Measurements from ENCODE around the gene CYTH4.

The CYTH4 gene

DNA sequence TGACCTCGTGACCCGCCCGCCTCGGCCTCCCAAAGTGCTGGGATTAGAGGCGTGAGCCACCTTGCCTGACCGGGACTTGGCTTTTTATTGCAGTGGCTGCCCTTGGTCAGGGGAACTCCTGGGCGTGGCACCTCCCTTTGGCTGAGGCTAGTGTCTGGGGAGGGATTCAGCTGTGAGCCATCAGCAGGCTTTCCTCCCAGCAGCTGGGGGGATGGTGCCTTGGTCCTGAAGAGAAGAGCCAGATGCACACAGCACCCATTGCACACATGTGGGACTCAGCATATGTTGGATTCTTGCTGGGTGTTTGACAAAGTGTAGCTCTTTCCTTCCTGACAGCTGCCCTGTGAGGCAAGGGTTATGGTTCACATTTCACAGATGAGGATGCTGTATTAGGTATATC lies 8.4 kb downstream of the CYTH4 start:
- no peak for DNase-seq (ENCODE audit: low read depth)

DNA sequence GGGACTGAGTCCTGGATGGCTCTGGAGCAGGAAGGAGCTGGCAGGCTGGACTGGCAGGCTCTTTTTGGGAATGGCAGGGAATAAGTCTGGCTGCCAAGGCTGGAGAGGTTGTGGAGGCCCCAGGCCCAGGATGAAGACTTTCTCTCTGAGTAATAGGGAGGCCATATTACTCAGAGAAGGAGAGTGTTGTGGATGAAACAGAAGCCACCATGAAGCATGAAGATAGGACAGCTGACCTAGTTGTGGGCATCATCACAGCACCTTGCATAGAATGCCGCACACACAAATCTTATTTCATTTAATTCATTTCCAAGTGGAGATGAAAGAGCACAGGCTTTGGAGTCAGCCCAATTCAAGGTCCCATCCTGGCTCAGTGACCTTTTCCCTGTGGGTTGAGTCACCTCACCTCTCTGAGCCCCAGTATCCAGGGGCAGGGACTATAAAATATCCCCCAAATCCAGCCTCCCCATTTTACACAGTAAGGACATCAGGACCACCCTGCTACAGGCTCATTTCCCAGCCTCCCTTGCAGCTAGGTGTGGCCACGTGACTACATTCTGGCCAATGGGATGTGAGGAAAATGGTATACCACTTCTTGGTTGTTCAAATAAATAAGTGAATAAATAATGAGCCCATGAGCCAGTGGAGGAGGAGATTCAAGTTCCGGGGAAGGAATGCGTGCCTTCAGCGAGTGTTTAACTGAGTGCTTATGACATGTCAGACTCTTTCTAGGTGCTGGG lies 9.4 kb downstream of the CYTH4 start:
- no peak for DNase-seq (ENCODE audit: low read depth)

DNA sequence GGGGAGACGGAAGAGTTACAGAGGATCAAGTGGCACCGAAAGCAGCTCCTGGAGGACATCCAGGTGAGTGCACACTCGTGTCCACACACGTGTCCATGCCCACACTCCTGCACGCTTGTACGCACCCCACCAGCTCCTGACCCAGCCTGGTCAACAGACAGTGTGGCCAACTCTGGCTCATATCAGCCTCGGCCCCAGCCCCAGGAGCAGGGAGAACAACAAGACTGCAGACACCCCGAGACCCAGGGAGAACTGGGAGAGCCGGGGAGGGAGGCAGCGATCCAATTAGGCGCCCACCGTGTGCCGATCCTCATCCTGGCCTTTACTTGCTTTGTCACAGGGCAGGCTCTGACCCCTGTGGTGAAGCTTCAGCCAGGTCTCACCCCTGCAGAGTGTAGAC lies 10.3 kb downstream of the CYTH4 start:
- DNase-seq (ENCODE audit: low read depth): no peak

GRCh38 chr22:37293172-37293571 lies 10.9 kb downstream of the CYTH4 start:
- DNase-seq (ENCODE audit: low read depth): no peak

GRCh38 chr22:37294747-37295146 lies 12.4 kb downstream of the CYTH4 start:
- no peak for DNase-seq (ENCODE audit: low read depth)

- no peak for DNase-seq (ENCODE audit: low read depth)
Observed at GRCh38 chr22:37295213-37295886, 13.0 kb downstream of the CYTH4 start.

- DNase-seq (ENCODE audit: low read depth): no peak
Observed at GRCh38 chr22:37295946-37296345, 13.6 kb downstream of the CYTH4 start.

DNA sequence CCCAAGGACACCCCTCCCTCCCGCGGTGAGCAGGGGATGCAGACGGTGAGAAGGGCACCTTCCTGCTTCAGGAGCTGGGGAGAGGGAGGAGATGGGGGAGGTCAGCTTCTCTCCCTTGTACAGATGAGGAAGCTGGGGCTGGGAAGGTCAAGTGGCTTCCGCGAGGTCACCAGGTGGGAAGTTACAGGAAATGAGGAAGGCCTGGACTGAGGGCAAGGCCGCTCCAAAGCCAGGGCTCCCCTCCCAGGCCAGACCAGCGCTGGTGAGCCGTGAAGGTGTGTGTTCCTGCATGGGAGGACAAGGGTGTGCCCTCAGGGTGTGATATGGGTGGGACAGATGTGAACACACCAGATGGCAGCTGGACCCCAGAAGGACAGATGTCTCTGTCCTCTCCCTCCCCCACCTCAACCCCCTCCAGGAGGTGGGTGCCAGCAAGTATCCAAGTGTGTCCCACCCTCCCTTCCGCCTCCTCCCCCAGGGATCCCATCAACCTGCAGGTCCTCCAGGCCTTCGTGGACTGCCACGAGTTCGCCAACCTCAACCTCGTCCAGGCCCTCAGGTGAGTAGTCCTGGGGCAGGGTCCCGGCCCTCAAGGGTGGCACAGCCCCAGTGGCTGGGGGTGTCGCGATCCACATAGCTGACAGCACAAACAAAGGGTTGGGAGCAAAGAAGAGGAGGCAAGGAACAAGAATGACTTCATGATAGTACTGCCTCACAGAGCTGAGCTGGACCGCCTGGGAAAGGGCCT lies 16.6 kb downstream of the CYTH4 start:
- DNase-seq (ENCODE audit: low read depth): no peak

- DNase-seq (ENCODE audit: low read depth): no peak
Observed at GRCh38 chr22:37299969-37300509, 17.7 kb downstream of the CYTH4 start.

DNA sequence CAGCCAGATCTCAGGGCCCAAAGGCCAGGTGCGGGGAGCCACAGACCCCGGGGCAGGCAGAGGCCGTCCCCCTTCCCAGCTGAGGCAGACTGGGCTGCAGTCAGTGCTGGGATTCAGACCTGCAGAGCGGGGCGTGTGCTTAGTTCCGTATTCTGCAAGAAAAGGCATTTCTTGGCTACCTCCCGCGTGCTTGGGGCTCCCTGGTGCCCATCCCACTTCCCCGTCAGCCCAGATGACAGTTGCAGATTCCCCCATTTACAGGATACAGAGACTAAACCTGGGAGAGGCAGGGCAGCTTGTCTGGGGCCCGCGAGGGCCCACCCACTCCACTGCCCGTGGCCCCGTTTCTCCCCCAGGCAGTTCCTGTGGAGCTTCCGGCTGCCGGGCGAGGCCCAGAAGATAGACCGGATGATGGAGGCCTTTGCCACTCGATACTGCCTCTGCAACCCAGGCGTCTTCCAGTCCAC lies 18.3 kb downstream of the CYTH4 start:
- peak; percentile 25 for DNase-seq (ENCODE audit: low read depth)

- DNase-seq (ENCODE audit: low read depth): no peak
Observed at GRCh38 chr22:37301144-37301830, 19.0 kb downstream of the CYTH4 start.

DNA sequence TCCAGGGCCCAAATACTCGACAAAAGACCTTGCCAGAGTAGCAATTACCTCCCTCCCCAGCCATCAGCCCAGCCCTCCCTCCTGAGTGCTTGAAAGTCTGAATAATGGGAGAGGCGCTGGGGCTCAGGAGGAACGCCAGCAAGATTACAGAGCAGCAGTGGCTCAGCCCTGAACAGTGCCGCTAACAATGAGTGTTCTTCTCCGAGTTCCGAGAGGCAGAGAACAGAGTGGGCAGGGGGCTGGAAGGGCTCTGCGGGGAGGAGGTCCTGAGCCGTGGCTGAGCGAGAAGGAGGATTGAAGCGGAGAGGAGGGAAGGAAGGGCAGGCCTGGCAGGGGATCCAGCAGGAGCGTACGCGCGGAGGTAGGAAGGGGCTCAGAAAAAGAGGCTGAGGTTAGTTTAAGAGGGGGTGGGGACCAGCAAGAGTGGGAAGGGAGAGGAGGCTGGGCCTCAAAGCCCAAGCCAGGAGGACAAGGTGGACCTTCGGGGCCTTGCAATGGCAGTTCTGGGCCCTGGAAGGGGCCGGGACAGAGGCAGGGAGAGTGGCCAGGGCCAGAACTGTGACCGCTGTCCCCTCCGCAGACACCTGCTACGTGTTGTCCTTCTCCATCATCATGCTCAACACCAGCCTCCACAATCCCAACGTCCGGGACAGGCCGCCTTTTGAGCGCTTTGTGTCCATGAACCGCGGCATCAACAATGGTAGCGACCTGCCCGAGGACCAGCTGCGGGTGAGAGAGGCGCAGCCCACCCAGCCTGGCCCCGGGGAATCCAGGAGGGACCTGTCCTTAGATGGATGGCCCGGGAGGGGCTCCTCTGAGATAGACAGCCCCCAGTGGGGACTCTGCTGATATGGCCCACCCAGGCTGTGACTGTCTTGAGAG lies 20.6 kb downstream of the CYTH4 start:
- no peak for DNase-seq (ENCODE audit: low read depth)

DNA sequence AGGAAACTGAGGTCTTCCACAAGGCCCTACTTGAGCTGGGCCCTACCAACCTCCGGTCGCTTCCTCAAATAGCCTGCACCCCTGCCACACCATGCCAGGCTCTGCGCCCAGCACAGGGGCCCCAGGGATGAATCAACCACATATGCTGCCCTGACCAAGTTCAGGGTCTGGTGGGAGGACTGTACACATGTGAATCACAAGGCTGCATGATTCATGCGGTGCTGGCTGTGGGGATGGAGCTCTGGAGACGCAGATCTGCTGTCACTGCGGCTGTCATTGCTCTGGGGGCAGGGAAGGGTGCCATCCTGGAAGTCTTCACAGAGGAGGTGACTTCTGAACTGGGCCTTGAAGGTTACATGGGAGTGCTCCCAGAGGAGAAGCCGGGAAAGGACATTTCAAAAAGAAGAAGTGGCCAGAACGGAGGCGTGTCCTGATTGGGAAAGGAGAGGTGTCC lies 21.5 kb downstream of the CYTH4 start:
- DNase-seq (ENCODE audit: low read depth): no peak

DNA sequence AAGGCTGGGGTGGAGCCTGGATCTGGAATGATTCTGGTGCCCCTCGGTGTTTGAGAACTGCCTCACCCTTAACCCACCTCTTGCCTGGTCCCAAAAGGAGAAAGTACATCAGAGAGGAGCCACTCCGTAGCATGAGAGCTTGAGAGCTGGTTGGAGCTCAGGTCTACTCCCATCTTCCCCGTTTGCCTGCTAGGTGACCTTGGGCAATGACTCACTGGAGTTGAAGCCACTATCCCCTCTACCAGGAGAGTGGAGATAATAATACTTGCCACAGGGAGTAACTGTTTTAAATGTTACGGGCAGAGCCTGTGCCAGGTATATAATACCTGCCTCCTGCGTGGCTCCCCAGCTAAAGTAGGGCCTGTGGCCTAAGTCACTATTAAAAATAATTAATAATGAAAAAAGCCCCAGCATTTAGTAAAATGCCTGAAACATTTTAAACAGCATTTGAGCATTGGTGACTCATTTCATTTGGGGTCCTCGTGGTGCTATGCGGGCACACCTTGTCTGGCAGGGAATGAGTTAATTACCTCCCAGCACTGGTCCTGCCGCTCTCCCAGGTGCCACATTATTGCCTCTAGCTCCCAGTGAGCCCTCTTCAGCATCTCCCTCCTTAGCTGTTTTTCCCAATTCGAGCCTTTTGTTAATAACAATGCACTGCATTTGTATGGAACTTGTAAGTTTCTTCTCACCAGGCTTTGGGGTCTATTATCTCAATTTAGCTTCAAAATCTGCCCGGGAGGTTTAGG lies 22.5 kb downstream of the CYTH4 start:
- DNase-seq (ENCODE audit: low read depth): no peak

- no peak for DNase-seq (ENCODE audit: low read depth)
Observed at GRCh38 chr22:37305887-37306286, 23.6 kb downstream of the CYTH4 start.

DNA sequence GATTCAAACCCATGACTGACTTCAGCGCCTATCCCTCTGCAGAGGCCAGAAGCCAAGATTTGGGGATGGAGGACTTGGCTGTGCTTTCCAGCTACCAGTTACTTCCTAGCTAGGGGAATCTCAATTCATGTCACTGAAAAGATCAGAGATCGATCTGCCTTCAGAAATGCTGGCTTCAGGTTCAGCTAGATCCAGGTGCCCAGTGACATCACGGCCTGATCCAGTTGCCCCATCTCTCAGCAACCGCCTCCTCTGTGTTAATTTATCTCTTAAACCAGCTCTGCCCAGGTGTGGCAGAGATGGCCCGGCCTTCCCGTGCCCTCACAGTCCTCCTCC lies 24.2 kb downstream of the CYTH4 start:
- DNase-seq (ENCODE audit: low read depth): no peak

DNA sequence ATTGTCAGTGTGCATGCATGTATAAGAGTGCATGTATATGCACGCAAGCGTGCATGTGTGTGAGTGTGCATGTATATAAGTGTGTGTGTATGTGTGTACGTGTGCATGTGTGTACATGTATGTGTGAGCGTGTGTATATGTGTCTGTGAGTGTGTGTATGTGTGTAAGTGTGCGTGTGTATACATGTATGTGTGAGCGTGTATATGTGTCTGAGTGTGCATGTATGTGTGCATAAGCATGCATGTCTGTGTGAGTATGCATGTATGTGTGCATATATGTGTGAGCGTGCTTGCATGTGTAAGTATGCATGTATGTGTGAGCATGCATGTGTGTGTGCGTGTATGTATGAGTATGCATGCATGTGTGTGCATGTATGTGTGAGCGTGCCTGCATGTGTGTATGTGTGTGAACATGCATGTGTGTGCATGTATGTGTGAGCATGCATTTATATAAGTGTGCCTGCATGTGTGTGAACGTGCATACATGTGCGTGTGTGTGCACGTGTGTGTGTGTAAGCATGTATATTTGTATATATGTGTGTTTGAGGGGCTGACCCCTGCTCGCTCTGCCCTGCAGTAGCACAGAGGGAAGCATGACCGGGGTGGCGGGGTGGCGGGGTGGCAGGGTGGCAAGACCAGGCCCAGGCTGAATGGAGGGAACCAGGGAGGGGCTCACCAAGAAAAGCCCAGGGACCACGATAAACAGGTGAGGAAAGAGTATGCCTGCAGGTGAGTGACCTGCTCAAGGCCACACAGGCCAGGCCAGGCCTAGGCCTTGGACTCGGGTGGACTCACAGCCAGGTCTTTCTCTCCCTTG lies 26.3 kb downstream of the CYTH4 start:
- DNase-seq (ENCODE audit: low read depth): no peak

GRCh38 chr22:37309211-37310074 lies 27.1 kb downstream of the CYTH4 start:
- peak; percentile 30 for DNase-seq (ENCODE audit: low read depth)
